GM23338 (cell line): ENCODE results near the gene ZNF385B. TPM values are rescaled to one million over a fixed set of nuclear protein-coding genes. Genes with fewer than 3 reads are reported as not detected.

ENCODE experiments used
- ATAC-seq: fragments of 200-7000 bp; cut with Tn5 transposase; 3 replicates; pipeline ENCODE4 v1.9.1; 2020
- DNase-seq: peaks from one replicate; pipeline ENCODE4 v3.0.0-alpha.2; 2015; ENCODE audit warnings: low spot score
- H2AFZ ChIP-seq: fragments of 200-600 bp; sonication (generic); 2 replicates; pipeline ENCODE4 v1.8.0; 2016; ENCODE audit warnings: antibody characterized with exemption, mild to moderate bottlenecking, moderate library complexity
- H3F3A ChIP-seq: fragments of 200-600 bp; sonication (generic); replicated peaks from 2 replicates; pipeline ENCODE4 v1.8.0; 2017; ENCODE audit warnings: antibody characterized with exemption, mixed run types, low read depth
- H3K27ac ChIP-seq: fragments of 200-600 bp; sonication (generic); 2 replicates; pipeline ENCODE4 v1.6.1; 2016; ENCODE audit warnings: low read depth
- H3K27me3 ChIP-seq: fragments of 200-600 bp; sonication (generic); 2 replicates; pipeline ENCODE4 v1.8.0; 2016; ENCODE audit warnings: mild to moderate bottlenecking, mixed run types, moderate library complexity; ENCODE audit not compliant: insufficient read depth
- H3K36me3 ChIP-seq: fragments of 200-600 bp; sonication (generic); 2 replicates; pipeline ENCODE4 v1.8.0; 2016; ENCODE audit warnings: mild to moderate bottlenecking; ENCODE audit not compliant: insufficient read depth
- H3K4me1 ChIP-seq: fragments of 200-600 bp; sonication (generic); 2 replicates; pipeline ENCODE4 v1.8.0; 2016; ENCODE audit warnings: mild to moderate bottlenecking, moderate library complexity; ENCODE audit not compliant: insufficient read depth
- H3K4me2 ChIP-seq: fragments of 200-600 bp; sonication (generic); 2 replicates; pipeline ENCODE4 v1.7.1; 2017; ENCODE audit warnings: mixed run types
- H3K4me3 ChIP-seq: fragments of 200-600 bp; sonication (generic); 2 replicates; pipeline ENCODE4 v1.6.1; 2016; ENCODE audit warnings: mixed run types
- H3K79me2 ChIP-seq: fragments of 200-600 bp; sonication (generic); replicated peaks from 2 replicates; pipeline ENCODE4 v1.8.0; 2017; ENCODE audit warnings: mild to moderate bottlenecking; ENCODE audit not compliant: insufficient read depth
- H3K9me2 ChIP-seq: fragments of 200-600 bp; sonication (generic); 2 replicates; pipeline ENCODE4 v1.8.0; 2017; ENCODE audit not compliant: insufficient read depth
- H4K20me1 ChIP-seq: fragments of 200-600 bp; sonication (generic); replicated peaks from 2 replicates; pipeline ENCODE4 v1.8.0; 2017; ENCODE audit warnings: mild to moderate bottlenecking; ENCODE audit not compliant: insufficient read depth
- H3K27ac Mint-ChIP-seq: 2 replicates; pipeline ENCODE4 v1.8.0; 2020; ENCODE audit warnings: inconsistent platforms, mild to moderate bottlenecking, moderate library complexity, mixed read lengths
- H3K27me3 Mint-ChIP-seq: 3 replicates; pipeline ENCODE4 v1.8.0; 2022; ENCODE audit warnings: low read depth, mild to moderate bottlenecking, moderate library complexity, mixed read lengths, inconsistent platforms; ENCODE audit not compliant: insufficient read depth, poor library complexity
- H3K36me3 Mint-ChIP-seq: 3 replicates; pipeline ENCODE4 v1.8.0; 2021; ENCODE audit warnings: low read depth, mild to moderate bottlenecking, inconsistent platforms, moderate library complexity, mixed read lengths
- H3K4me1 Mint-ChIP-seq: 3 replicates; pipeline ENCODE4 v1.8.0; 2020; ENCODE audit warnings: mild to moderate bottlenecking, inconsistent platforms, mixed read lengths
- H3K4me3 Mint-ChIP-seq: 3 replicates; pipeline ENCODE4 v1.8.0; 2021; ENCODE audit warnings: moderate library complexity, mild to moderate bottlenecking, inconsistent platforms, mixed read lengths
- H3K9me3 Mint-ChIP-seq: 3 replicates; pipeline ENCODE4 v1.8.0; 2020; ENCODE audit warnings: moderate library complexity, mild to moderate bottlenecking, inconsistent platforms, mixed read lengths
- EZH2 ChIP-seq: fragments of 200-600 bp; sonication (generic); IDR thresholded peaks from one replicate; pipeline ENCODE4 v1.8.0; 2017; ENCODE audit warnings: antibody characterized with exemption, mild to moderate bottlenecking, low read depth; ENCODE audit not compliant: unreplicated experiment
- EZH2phosphoT487 ChIP-seq: fragments of 200-600 bp; sonication (generic); IDR thresholded peaks from one replicate; pipeline ENCODE4 v1.8.1; 2018; ENCODE audit warnings: antibody characterized with exemption; ENCODE audit not compliant: unreplicated experiment
- JUNB ChIP-seq: IDR thresholded peaks from one replicate; pipeline ENCODE4 v1.6.1; 2016; ENCODE audit warnings: antibody characterized with exemption; ENCODE audit not compliant: unreplicated experiment
- NANOG ChIP-seq: IDR thresholded peaks from 2 replicates; pipeline ENCODE4 v1.6.1; 2016; ENCODE audit warnings: antibody characterized with exemption, borderline replicate concordance
- POLR2AphosphoS5 ChIP-seq: IDR thresholded peaks from 2 replicates; pipeline ENCODE4 v1.6.1; 2016; ENCODE audit warnings: antibody characterized with exemption, low read depth
- STAT1 ChIP-seq: IDR thresholded peaks from one replicate; pipeline ENCODE4 v1.6.1; 2016; ENCODE audit warnings: antibody characterized with exemption; ENCODE audit not compliant: unreplicated experiment
- ZNF114 ChIP-seq: fragments of 250-450 bp; sonication (Bioruptor Pico); IDR thresholded peaks from 2 replicates; pipeline ENCODE4 v1.5.0; 2020; ENCODE audit warnings: mild to moderate bottlenecking, moderate library complexity
- ZNF331 ChIP-seq: fragments of 250-450 bp; sonication (Bioruptor Pico); IDR thresholded peaks from 2 replicates; pipeline ENCODE4 v1.5.0; 2020; ENCODE audit warnings: low read depth, mild to moderate bottlenecking, moderate library complexity
- polyA plus RNA-seq: library from polyadenylated mRNA; unstranded; fragments of >200 nt; fragmentation: Nextera tagmentation; extraction: Ambion mirVana; gene quantifications from 2 replicates; pipeline ENCODE4 v1.2.1, GENCODE V29; 2016
- total RNA-seq: library from RNA; depleted of rRNA; stranded (reverse); fragments of >200 nt; shearing (Covaris generic); gene quantifications from 2 replicates; pipeline ENCODE4 v1.2.3, GENCODE V29; 2014
- TF ChIP-seq, protein P1 (sequence below), 2 experiments: fragments of 200-600 bp in 1 of 2; sonication (generic) in 1 of 2; conservative IDR thresholded peaks; 2 replicates each; pipeline versions ENCODE4 v1.5.1 to v1.6.1; 2016 to 2017; ENCODE audit warnings: antibody characterized with exemption in 2 of 2, low read depth in 2 of 2, mild to moderate bottlenecking in 2 of 2, moderate library complexity in 1 of 2
- TF ChIP-seq, protein P2 (sequence below): IDR thresholded peaks from 2 replicates; pipeline ENCODE4 v1.6.1; 2016; ENCODE audit warnings: antibody characterized with exemption
- TF ChIP-seq, protein P3 (sequence below): IDR thresholded peaks from one replicate; pipeline ENCODE4 v1.6.1; 2018; ENCODE audit warnings: antibody characterized with exemption; ENCODE audit not compliant: unreplicated experiment

Gene ZNF385B
- total and polyA plus RNA-seq, 2 experiments from 2014 or later, result 1.5 to 4.6 TPM

DNA sequence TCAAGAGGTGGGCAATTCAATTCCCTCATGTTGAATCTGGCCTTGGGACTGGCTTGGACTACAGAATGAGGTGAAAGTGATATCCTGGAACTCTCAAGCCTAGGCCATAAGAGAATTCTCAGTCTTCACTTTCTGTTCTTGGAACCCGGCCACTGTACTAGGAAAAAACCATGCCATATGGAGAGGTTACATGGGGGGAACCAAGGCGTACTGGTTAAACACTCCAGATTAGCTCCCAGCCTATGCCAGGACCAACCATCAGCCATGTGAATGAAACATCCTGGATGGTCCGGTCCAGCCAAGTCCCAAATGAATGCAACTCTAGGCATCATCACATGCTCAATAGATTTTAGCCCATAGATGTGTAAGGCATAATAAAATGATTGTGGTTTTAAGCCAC is 56.4 kb downstream of the ZNF385B start (continued):
- TF ChIP-seq, protein P1, sequence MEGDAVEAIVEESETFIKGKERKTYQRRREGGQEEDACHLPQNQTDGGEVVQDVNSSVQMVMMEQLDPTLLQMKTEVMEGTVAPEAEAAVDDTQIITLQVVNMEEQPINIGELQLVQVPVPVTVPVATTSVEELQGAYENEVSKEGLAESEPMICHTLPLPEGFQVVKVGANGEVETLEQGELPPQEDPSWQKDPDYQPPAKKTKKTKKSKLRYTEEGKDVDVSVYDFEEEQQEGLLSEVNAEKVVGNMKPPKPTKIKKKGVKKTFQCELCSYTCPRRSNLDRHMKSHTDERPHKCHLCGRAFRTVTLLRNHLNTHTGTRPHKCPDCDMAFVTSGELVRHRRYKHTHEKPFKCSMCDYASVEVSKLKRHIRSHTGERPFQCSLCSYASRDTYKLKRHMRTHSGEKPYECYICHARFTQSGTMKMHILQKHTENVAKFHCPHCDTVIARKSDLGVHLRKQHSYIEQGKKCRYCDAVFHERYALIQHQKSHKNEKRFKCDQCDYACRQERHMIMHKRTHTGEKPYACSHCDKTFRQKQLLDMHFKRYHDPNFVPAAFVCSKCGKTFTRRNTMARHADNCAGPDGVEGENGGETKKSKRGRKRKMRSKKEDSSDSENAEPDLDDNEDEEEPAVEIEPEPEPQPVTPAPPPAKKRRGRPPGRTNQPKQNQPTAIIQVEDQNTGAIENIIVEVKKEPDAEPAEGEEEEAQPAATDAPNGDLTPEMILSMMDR (conservative IDR thresholded peaks at IDR 0.05; ENCODE audit: low read depth in 2 of 2), result no peak
- TF ChIP-seq, protein P2, sequence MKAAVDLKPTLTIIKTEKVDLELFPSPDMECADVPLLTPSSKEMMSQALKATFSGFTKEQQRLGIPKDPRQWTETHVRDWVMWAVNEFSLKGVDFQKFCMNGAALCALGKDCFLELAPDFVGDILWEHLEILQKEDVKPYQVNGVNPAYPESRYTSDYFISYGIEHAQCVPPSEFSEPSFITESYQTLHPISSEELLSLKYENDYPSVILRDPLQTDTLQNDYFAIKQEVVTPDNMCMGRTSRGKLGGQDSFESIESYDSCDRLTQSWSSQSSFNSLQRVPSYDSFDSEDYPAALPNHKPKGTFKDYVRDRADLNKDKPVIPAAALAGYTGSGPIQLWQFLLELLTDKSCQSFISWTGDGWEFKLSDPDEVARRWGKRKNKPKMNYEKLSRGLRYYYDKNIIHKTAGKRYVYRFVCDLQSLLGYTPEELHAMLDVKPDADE, result no peak
- TF ChIP-seq JUNB (no peak), STAT1 (no peak)

DNA sequence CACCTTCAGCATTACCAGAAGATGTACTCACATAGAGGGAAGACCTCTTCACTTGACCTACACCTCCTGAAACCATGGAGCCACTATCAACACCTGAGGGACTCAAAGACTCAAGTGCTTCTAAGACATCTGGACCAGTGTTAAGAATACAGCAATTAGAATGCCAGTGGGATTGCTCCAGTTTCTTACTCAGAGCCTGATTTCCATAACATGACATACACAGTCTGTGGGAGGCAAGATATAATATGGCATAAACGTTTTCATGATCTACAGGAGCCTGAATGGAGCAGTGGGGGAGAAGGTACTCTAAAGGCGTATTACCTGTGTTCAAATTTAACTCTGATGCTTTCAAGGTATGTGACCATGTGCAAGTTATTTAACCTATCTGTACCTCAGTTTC is 57.2 kb downstream of the ZNF385B start:
- Histone ChIP-seq H3K4me2 (no peak overlapping the region), H2AFZ (no peak overlapping the region), H3K4me1 (peaks cover 7% of the 10 kb centered on the region; the same call in 1 of the 2 replicates), H3K79me2 (no peaks in the 10 kb centered on the region), H3K9me2 (no peaks in the 10 kb centered on the region), H3F3A (no peaks in the 10 kb centered on the region), H3K4me3 (no peak overlapping the region), H4K20me1 (no peaks in the 10 kb centered on the region), H3K36me3 (no peaks in the 10 kb centered on the region), H3K27me3 (no peaks in the 10 kb centered on the region), H3K27ac (no peak overlapping the region)
- DNase-seq, result no peak
- no peak overlapping the region for H3K4me3 Mint-ChIP-seq
- no peak for ATAC-seq
- H3K4me1 Mint-ChIP-seq, result peaks cover 7% of the 10 kb centered on the region
- no peaks in the 10 kb centered on the region for H3K36me3 Mint-ChIP-seq
- H3K27me3 Mint-ChIP-seq, result no peaks in the 10 kb centered on the region
- no peak overlapping the region for H3K27ac Mint-ChIP-seq
- H3K9me3 Mint-ChIP-seq, result no peaks in the 10 kb centered on the region
- TF ChIP-seq JUNB, result no peak
- no peak for TF ChIP-seq ZNF331 (CRISPR knock-in tag)
- no peak for TF ChIP-seq ZNF114 (CRISPR knock-in tag)
- TF ChIP-seq, protein P1 (conservative IDR thresholded peaks at IDR 0.05; ENCODE audit: low read depth in 2 of 2), result no peak
- TF ChIP-seq, protein P3, sequence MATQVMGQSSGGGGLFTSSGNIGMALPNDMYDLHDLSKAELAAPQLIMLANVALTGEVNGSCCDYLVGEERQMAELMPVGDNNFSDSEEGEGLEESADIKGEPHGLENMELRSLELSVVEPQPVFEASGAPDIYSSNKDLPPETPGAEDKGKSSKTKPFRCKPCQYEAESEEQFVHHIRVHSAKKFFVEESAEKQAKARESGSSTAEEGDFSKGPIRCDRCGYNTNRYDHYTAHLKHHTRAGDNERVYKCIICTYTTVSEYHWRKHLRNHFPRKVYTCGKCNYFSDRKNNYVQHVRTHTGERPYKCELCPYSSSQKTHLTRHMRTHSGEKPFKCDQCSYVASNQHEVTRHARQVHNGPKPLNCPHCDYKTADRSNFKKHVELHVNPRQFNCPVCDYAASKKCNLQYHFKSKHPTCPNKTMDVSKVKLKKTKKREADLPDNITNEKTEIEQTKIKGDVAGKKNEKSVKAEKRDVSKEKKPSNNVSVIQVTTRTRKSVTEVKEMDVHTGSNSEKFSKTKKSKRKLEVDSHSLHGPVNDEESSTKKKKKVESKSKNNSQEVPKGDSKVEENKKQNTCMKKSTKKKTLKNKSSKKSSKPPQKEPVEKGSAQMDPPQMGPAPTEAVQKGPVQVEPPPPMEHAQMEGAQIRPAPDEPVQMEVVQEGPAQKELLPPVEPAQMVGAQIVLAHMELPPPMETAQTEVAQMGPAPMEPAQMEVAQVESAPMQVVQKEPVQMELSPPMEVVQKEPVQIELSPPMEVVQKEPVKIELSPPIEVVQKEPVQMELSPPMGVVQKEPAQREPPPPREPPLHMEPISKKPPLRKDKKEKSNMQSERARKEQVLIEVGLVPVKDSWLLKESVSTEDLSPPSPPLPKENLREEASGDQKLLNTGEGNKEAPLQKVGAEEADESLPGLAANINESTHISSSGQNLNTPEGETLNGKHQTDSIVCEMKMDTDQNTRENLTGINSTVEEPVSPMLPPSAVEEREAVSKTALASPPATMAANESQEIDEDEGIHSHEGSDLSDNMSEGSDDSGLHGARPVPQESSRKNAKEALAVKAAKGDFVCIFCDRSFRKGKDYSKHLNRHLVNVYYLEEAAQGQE, result no peak
- TF ChIP-seq EZH2phosphoT487, result no peak
- TF ChIP-seq POLR2AphosphoS5, result no peak
- no peak for TF ChIP-seq EZH2
- TF ChIP-seq, protein P2, result no peak
- TF ChIP-seq NANOG, result no peak
- no peak for TF ChIP-seq STAT1
